ENCODE results near the gene ZBTB11.
"Not testable (repeated sequence)": the region's sequence is repeated elsewhere in the genome, so short reads cannot be mapped to it uniquely, and the experiment has no call there.

Gene ZBTB11

DNA sequence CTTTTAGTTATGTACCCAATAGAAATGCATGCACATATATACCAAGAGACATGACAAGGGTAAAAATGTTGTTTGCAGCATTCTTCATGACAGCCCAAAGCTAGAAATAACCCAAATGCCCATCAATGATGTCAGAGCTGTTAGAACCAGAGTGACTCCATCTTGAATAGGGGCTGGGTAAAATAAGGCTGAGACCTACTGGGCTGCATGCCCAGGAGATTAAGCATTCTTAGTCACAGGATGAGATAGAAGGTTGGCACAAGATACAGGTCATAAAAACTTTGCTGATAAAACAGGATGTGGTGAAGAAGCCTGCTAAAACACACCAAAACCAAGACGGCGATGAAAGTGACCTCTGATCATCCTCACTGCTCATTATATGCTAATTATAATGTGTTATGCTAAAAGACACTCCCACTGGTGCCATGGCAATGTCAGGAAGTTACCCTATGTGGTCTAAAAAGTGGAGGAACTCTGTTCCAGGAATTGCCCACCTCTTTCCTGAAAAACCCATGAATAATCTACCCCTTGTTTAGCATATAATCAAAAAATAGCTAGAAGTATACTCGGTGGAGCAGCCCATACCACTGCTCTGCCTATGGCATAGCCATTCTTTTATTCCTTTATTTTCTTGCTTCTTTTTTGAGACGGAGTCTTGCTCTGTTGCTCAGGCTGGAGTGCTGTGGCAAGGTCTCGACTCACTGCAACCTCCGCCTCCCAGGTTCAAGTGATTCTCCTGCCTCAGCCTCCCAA lies 32.9 kb downstream of the ZBTB11 start:
- no peak for DNase-seq

DNA sequence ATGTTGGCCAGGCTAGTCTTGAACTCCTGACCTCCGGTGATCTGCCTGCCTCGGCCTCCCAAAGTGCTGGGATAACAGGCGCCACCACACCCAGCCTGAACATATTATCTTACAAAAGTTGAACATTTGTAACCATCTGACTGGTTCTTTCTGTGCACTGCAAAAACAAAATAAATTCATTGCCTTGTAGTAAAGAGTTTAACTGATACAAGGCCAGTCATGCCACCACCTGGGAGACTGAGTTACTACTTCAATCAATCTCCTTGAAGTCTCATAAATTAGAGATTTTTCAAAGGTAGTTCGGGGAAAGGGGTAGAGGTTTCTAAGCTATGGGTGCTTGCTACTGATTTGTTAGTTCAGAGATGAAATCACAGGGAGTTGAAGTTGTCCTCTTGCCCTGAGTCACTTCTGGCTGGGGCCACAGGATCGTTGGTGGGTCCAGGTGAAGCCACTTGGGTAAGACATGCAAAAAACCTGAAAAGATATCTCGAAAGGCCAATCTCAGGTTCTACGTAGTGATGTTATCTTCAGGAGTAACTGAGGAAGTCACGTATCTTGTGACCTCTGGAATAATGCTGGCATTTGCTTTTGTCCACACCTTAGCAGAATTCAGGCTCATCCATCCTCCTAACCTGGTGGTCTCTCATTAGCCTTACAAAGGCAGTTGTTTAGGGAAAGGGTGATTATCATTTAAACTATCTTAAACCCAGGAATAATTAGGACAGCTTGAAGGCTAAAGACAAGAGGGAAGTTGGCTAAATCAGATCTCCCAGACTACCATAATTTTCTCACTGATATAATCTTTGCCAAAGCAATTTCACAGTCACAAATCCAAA lies 33.7 kb downstream of the ZBTB11 start:
- no peak for DNase-seq

DNA sequence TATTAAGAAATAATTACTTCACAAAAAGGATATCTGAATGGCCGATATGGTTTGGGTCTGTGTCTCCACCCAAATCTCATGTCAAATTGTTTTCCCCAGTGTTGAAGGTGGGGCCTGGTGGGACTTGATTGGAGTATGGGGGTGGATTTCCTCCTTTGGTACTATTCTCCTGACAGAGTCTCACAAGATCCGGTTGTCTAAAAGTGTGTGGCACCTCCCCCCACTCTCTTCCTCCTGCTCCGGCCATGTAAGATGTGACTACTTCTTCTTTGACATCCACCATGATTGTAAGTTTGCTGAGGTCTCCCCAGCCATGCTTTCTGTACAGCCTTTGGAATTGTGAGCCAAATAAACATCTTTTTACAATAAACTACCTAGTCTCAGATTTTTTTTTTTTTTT lies 34.5 kb downstream of the ZBTB11 start:
- DNase-seq, result peak in 1 of 4 experiments; percentile 4

DNA sequence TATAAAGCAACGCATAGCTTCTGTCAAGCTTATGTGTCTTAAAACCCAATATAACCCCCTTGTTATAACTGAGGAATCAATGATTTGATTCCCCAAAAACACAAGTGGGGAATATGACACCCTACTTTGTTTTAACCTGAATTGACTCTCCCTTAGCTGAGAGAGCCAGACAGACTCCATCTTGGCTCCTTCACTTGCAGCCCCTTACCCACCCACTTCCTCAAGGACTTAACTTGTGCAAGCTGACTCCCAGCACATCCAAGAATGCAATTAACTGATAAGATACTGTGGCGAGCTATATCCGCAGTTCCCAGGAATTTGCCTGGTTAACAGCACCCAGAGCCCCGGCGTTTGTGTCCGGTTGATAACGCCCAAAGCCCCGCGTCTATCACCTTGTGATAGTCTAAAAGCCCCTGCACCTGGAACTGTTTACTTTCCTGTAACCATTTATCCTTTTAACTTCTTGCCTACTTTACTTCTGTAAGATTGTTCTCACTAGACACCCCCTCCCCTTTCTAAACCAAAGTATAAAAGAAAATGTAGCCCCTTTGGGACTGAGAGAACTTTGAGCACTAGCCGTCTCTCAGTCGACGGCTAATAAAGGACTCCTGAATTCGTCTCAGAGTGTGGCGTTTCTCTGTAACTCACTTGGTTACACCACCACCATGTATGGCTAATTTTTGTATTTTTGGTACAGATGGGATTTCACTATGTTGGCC lies 35.4 kb downstream of the ZBTB11 start:
- DNase-seq, result not testable (repeated sequence)

DNA sequence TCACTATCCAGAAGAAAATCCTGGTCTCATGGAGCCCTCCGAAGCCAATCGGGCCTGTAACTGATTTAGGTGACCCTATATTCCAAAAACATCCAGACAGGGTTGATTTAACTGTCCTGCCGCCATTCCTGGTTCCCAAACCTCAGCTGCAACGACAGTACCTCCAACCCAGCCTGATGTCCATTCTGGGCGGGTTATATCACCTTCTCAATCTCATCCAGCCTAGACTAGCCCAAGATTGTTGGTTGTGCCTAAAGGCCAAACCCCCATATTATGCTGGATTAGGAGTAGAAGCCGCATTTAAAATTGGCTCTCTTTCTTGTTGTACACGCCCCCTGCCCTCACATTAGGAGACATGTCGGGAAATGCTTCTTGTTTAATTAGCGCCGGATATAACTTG lies 36.7 kb downstream of the ZBTB11 start:
- no peak for DNase-seq

DNA sequence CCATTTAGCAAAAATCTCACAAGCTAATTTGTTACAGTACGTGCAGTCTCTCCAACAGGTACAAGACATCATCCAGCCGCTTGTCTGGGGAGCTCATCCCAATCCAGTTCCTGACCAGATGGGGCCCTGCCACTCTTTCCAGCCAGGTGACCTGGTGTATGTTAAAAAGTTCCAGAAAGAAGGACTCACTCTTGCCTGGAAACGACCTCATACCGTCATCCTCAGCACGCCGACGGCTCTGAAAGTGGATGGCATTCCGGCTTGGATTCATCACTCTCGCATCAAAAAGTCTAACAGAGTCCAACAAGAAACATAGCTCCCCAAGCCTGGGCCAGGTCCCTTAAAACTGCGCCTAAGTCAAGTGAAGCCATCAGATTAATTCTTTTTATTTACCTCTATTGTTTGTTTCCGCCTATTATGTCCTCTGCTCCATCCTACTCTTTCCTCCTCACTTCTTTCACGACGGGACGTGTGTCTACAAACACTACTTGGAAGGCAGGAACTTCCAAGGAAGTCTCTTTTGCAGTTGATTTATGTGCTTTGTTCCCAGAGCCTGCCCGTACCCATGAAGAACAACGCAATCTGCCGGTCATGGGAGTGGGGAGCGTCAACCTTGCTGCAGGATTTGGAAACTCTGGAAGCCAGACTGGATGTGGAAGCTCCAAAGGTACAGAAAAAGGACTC lies 37.5 kb downstream of the ZBTB11 start:
- DNase-seq, result no peak

DNA sequence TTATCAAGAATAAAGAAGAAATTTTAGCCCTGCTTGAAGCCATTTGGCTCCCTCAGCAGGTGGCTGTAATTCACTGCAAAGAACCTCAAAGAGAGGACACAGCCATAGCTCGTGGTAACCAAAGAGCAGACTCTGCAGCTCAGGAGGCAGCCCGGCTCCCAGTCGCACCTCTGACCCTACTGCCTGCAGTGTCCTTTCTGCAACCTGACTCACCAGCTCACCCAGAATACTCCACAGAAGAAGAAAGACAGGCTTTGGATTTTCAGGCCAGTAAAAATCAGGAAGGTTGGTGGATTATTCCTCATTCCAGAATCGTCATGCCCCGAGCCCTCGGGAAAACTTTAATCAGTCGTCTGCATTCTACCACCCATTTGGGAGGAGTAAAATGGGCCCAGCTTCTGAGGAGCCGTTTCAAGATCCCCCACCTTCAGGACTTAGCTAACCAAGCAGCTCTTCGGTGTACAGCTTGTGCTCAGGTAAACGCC lies 38.6 kb downstream of the ZBTB11 start:
- DNase-seq, result no peak

DNA sequence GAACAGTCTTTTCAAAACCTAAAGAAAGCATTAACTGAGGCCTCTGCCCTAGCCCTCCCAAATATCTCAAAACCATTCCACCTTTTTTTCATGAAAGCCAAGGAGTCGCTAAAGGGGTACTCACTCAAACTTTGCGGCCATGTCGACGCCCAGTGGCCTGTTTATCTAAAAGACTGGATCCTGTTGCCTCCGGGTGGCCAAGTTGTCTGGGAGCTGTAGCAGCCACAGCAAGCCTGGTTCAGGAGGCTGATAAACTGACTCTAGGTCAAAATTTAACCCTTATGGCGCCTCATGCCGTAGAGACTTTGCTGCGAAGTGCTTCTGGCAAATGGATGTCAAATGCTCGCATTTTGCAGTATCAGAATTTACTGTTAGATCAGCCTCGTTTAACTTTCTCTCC lies 39.5 kb downstream of the ZBTB11 start:
- no peak for DNase-seq

DNA sequence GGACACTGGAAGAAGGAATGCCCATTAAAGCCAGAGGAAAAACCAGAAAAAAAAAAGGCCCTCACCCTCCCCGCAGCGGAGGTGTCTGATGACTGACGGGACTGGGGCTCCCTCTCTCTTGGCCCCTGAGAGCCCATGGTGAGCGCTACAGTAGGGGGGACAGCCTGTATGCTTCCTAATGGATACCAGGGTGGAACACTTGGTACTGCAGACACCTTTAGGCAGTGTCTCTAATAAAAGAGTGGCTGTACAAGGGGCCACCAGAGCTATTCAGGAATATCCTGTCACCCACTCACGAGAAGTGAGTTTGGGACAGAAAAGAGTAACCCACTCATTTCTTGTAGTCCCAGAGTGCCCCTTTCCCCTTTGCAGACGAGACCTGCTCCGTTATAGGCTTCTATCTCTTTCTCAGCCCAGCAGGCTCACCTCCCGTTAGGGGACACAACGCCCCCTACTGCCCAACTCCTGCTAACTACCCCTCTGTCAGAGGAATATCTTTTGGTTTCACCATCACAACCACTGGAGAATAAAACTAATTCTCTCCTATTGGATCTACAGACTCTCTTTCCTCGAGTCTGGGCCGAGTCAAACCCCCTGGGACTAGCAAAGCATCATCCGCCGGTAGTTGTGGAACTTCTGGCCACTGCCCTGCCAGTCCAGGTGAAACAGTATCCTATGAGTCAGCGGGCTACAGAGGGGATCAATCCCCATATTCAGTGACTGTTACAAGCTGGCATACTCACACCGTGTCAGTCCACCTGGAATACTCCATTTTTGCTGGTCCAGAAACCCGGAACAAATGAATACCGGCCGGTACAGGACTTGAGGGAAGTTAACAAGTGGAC lies 40.8 kb downstream of the ZBTB11 start:
- peak; percentile 41 to 71 (median 58) for DNase-seq

DNA sequence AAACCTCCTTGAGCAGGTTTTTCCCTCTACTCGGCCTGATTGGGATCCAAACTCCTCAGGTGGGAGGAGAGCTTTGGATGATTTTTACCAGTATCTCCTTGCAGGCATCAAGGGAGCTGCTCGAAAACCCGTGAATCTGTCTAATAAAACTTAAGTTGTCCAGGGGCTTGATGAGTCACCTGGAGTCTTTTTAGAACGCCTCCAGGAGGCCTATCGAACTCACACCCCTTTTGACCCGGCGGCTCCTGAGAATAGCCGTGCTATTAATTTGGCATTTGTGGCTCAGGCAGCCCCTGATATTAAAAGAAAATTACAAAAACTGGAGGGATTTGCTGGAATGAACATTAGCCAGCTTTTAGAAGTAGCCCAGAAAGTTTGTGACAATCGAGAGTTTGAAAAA lies 41.6 kb downstream of the ZBTB11 start:
- no peak for DNase-seq

DNA sequence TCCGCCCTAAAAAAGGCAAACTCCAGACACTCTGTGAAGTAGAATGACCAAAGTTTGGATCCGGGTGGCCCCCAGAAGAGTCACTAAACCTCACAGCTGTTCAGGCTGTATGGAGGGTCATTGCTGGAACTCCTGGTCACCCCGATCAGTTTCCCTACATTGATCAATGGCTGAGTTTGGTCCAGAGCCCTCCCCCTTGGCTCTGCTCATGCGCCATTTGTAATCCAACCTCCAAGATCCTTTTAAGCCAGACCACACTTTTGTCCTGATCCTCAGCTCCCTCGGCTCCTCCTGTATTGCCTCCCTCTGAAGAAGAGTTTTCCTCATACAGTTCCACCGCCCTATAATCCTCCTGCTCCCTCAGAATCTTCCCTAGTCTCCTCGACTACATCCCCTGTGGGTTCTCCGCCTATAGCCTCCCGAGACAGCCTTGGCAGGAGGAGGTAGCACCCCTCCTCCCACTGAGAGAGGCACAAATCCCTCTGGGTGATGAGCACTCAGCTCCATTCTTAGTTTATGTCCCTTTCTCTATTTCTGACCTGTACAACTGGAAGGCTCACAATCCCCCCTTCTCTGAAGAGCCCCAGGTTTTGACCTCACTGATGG lies 42.2 kb downstream of the ZBTB11 start:
- no peak for DNase-seq

DNA sequence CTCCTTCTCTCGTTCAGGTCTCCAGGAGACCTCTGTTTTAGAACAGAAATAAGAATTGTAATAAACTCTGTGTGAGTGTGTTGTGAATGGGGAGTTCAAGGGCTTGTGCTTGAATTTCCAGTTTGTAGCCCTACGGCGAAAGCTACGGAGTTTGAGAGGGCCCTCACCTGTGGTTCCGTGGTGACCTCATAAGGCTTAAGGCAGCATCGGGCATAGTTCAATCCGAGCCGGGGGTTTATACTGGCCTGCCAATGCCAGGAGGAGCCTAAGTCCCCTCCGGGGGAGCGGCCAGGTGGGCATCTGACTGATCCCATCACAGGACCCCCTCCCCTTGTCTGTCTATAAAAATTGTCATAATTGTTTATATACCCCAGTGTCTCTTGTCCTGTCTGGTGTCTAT lies 43.7 kb downstream of the ZBTB11 start:
- no peak for DNase-seq

DNA sequence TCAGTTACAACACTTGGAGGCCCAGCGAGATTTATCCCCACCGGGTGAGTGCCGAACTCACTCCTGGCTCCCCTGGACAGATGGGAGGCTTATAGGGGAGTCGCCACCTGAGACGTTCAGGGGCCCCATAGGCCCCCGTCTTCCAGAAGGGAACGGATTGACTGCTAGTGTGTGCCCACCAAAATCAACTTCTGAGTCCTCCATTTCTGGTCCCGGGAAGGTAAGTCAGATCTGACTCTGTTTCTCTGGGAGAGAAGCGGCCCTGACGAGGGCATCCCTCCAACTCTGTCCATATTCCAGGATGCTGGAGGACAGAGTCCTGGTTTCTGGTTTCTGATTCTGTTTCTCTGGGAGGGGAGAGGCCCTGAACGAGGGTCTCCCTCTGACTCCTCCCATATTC lies 44.3 kb downstream of the ZBTB11 start:
- DNase-seq, result no peak

DNA sequence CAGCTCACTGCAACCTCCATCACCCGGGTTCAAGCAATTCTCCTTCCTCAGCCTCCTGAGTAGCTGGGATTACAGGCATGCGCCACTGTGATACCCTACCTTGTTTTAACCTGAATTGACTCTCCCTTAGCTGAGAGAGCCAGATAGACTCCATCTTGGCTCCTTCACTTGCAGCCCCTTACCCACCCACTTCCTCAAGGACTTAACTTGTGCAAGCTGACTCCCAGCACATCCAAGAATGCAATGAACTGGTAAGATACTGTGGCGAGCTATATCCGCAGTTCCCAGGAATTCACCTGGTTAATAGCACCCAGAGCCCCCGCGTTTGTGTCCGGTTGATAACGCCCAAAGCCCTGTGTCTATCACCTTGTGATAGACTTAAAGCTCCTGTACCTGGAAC lies 45.0 kb downstream of the ZBTB11 start:
- DNase-seq, result not testable (repeated sequence)

DNA sequence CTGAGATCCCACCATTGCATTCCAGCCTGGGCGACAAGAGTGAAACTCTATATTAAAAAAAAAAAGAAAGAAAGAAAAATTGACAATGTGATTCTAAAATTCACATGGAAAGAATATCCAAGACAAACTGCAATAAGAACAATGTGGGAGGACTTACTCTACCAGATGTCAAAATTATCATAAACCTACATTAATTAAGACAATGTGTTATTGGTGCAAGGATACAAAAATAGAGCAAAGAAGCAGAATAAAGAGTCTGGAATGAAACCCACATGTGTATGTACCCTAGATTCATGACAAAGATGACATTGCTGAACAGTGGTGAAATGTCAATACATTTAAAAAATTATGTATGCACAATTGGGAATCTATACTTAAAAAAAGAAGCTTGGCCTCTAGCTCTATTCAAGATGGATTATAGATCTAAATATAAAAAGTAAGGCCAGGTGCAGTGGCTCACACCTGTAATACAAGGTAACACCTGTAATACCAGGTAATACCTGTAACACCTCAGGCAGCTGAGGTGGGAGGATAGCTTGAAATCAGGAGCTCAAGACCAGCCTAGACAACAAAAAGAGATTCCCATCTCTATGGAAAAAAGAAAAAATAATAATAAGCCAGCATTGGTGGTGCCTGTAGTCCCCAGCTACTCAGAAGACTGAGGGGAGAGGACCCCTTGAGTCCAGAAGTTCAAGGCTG lies 45.7 kb downstream of the ZBTB11 start:
- no peak for DNase-seq

DNA sequence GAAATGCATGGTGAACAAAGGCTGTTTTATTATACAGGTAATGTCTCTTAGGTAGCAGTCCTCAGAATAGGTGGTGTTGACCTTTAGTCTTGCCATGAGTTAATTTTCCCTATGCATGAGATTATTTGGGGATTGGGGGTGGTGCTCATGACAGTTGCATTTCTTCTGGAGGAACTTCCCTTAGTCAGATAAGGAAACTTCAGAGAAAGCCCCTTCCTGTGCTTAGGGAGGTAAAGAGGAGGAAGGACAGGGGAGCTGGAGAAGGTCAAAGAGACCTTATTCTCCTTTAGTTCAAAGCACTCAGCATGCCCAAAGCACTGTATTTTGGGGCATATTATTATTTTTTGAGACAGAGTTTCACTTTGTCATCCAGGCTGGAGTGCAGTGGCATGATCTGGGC lies 47.7 kb downstream of the ZBTB11 start:
- no peak for DNase-seq

DNA sequence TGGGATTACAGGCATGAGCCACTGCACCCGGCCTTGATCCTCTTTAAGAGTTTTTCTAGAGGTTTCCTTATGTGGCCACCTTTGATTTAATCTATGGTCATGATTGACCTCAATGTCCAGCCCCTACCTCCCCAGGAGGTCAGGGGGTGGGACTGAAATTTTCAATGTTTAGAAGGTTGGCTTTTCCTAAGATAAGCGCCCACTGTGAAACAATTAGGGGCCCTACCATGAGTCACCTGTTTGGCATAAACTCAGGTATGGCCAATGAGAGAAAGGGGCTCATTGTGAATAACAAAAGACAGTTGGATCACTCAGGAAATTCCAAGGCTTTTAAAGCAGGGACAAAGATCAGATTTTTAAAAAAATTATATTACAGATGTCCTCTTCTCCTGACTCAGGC lies 51.1 kb downstream of the ZBTB11 start:
- DNase-seq, result no peak

DNA sequence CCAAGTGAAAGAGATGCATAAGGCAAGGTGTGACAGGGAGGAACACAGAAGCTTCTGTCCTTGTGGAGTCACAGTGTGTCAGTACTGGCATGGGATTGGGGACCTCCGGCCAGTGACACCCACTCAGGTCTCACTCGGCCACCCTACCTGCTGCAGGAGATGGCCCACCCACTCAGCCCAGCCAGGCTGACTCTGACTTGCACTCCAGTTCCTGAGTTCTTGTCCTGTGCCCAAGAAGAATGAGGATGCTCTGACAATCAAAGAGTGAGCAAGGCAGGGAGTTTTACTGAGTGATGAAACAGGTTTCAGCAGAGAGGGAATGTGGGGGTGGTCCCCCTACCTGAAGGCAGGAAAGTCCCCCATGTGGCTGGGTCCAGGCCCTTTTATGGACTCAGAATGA lies 52.1 kb downstream of the ZBTB11 start:
- no peak for DNase-seq

DNA sequence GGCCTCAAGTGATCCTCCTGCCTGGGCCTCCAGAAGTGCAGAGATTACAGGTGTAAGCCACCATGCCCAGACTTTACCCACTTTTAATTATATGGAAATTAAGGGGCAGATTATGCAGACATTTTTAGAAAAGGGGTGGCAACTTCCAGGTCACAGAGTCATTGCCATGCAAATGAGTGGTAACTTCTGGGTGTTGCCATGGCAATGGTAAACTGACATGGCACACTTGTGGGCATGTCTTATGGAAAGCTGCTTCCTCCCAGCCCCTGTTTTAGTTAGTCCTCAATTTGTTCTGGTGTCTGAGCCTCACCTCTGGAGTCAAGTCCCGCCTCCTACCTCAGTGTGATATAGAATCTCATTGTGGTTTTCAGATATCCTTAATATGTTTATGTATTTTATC lies 53.3 kb downstream of the ZBTB11 start:
- DNase-seq, result no peak

DNA sequence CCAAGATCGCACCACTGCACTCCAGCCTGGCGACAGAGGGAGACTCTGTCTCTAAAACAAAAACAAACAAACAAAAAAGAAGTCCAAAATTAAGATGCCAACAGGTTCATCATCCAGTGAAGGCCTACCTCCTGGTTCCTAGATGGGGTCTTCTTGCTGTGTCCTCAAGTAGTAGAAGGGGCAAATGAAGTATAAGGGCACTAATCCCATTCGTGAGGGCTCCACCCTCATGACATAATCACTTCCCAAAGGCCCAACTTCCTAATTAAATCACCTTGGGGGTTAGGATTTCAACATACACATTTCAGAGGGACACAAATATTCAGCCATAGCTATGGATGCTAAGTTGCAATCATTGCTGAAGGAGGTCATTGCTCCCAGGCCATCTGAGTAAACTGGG lies 57.2 kb downstream of the ZBTB11 start:
- no peak for DNase-seq

DNA sequence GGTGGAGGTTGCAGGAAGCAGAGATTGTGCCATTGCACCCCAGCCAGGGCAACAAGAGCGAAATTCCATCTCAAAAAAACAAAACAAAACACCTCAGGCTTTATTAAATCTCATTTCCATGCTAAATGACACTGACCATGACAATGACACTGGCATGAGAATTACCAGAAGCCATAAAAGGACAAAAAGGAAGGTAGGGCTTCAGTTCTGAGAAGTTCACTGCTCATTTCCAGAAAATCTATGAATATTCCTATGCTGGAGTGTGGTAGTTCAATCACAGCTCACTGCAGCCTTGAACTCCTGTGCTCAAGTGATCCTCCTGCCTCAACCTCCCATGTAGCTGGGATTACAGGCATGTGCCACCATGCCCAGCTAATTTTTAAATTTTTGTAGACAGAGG lies 58.2 kb downstream of the ZBTB11 start:
- DNase-seq, result no peak
